ENCODE data around the gene SCN4A.
"Not testable (repeated sequence)": the region's sequence is repeated elsewhere in the genome, so short reads cannot be mapped to it uniquely, and the experiment has no call there.

DNA sequence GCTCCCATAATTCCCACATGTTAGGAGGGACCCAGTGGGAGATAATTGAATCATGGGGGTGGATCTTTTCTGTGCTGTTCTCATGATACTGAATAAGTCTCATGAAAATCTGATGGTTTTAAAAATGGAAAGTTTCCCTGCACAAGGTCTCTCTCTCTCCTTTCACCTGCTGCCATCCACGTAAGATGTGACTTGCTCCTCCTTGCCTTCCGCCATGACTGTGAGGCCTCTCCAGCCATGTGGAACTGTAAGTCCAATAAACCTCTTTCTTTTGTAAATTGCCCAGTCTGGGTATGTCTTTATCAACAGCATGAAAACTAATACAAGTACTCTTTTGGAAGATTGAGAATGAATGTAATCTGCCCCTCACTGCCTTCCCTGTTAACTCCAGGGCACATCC is 9.9 kb upstream of the SCN4A start:
- TF ChIP-seq, protein P1, sequence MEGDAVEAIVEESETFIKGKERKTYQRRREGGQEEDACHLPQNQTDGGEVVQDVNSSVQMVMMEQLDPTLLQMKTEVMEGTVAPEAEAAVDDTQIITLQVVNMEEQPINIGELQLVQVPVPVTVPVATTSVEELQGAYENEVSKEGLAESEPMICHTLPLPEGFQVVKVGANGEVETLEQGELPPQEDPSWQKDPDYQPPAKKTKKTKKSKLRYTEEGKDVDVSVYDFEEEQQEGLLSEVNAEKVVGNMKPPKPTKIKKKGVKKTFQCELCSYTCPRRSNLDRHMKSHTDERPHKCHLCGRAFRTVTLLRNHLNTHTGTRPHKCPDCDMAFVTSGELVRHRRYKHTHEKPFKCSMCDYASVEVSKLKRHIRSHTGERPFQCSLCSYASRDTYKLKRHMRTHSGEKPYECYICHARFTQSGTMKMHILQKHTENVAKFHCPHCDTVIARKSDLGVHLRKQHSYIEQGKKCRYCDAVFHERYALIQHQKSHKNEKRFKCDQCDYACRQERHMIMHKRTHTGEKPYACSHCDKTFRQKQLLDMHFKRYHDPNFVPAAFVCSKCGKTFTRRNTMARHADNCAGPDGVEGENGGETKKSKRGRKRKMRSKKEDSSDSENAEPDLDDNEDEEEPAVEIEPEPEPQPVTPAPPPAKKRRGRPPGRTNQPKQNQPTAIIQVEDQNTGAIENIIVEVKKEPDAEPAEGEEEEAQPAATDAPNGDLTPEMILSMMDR (IDR thresholded peaks at IDR 0.05; ENCODE audit: low read length), result not testable (repeated sequence)
- not testable (repeated sequence) for TF ChIP-seq EZH2 (IDR thresholded peaks at IDR 0.05; ENCODE audit: borderline replicate concordance, low read length)

Data from OCI-LY1 (cell line).